ENCODE measurements around the gene DPM3.

DPM3 gene

DNA sequence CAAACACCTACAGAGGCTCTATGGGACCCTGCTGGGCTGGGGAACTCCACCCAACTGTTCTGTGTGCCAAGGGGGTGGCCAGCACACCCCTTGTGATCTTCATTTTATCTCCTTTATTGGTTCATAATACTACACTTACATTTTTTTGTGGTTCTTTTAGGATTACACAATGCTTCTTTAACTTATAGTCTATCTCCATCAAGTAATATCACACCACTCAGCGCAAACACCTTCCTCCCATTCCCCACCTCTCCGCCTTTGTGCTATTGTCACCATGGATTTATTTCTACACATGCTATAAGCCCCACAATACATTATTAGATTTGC is 45.7 kb downstream of the DPM3 start:
- Histone ChIP-seq H4K20me1 (ENCODE audit: insufficient read depth, low read length) (no peaks in the 10 kb centered on the region), H3K9me2 (replicated peaks; ENCODE audit: insufficient read depth, low read length) (no peaks in the 10 kb centered on the region), H3K9me3 (replicated peaks; ENCODE audit: insufficient read depth, low read length) (no peaks in the 10 kb centered on the region), H3K79me2 (ENCODE audit: low read length) (no peaks in the 10 kb centered on the region), H3K27ac (ENCODE audit: low read length) (no peak overlapping the region), H3K9ac (ENCODE audit: low read length) (no peak overlapping the region), H2AFZ (ENCODE audit: low read length) (no peak overlapping the region), H3K4me2 (ENCODE audit: low read depth, low read length) (no peak overlapping the region), H3F3A (ENCODE audit: insufficient read depth, low read length) (no peaks in the 10 kb centered on the region), H3K36me3 (replicated peaks; ENCODE audit: insufficient read depth, low read length) (no peaks in the 10 kb centered on the region), H3K4me3 (ENCODE audit: low read length) (no peak overlapping the region), H3K4me1 (ENCODE audit: low read length) (peaks cover 19% of the 10 kb centered on the region), H3K27me3 (replicated peaks; ENCODE audit: insufficient read depth, low read length) (peaks cover 26% of the 10 kb centered on the region)
- DNase-seq = no peak
- no peak for TF ChIP-seq EZH2phosphoT487 (IDR thresholded peaks at IDR 0.05; ENCODE audit: low read length)
- TF ChIP-seq, protein P1, sequence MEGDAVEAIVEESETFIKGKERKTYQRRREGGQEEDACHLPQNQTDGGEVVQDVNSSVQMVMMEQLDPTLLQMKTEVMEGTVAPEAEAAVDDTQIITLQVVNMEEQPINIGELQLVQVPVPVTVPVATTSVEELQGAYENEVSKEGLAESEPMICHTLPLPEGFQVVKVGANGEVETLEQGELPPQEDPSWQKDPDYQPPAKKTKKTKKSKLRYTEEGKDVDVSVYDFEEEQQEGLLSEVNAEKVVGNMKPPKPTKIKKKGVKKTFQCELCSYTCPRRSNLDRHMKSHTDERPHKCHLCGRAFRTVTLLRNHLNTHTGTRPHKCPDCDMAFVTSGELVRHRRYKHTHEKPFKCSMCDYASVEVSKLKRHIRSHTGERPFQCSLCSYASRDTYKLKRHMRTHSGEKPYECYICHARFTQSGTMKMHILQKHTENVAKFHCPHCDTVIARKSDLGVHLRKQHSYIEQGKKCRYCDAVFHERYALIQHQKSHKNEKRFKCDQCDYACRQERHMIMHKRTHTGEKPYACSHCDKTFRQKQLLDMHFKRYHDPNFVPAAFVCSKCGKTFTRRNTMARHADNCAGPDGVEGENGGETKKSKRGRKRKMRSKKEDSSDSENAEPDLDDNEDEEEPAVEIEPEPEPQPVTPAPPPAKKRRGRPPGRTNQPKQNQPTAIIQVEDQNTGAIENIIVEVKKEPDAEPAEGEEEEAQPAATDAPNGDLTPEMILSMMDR (IDR thresholded peaks at IDR 0.05; ENCODE audit: low read length) = no peak

DNA sequence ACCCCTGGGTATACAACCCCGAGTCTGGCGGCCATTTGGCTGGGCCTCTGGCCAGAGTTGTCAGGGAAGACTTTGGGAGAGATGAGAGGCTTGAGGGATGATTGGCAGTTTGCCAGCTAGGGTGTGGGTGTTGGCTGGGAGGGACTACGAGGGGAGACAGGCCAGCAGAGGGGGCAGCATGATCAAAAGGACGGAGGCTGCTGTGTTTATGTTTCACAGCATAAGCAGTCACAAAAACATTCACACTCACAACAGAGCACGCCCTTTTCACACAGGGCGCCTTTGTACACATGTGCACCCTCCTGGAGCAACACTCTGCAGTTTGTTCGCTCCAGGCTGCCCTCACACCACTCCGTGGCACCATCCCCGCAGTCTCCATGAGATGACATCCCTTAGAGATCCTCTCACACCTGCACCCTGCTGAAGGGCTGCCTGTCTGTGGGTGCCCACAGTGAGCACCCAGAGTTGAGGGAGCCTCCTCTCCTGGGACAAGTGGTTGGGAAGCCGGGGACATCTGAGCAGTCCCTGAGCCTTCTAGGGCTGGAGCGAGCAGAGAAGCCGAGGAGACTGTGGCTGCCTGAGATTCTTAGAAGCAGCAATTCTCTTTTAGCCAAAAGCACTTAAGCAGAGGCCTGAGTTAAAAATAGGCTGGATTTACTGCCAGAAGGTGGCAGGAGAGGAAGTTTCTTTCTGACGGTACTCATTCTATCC is 46.3 kb downstream of the DPM3 start:
- Histone ChIP-seq H3K27ac (ENCODE audit: low read length) (no peak overlapping the region), H3K9me3 (replicated peaks; ENCODE audit: insufficient read depth, low read length) (no peaks in the 10 kb centered on the region), H3K36me3 (replicated peaks; ENCODE audit: insufficient read depth, low read length) (no peaks in the 10 kb centered on the region), H3F3A (ENCODE audit: insufficient read depth, low read length) (no peaks in the 10 kb centered on the region), H3K9ac (ENCODE audit: low read length) (no peak overlapping the region), H2AFZ (ENCODE audit: low read length) (peak overlapping the region; percentile 16; the same call in 1 of the 2 replicates), H3K4me1 (ENCODE audit: low read length) (peaks cover 19% of the 10 kb centered on the region), H3K27me3 (replicated peaks; ENCODE audit: insufficient read depth, low read length) (peaks cover 26% of the 10 kb centered on the region), H3K9me2 (replicated peaks; ENCODE audit: insufficient read depth, low read length) (no peaks in the 10 kb centered on the region), H3K4me2 (ENCODE audit: low read depth, low read length) (no peak overlapping the region), H3K4me3 (ENCODE audit: low read length) (no peak overlapping the region), H4K20me1 (ENCODE audit: insufficient read depth, low read length) (no peaks in the 10 kb centered on the region), H3K79me2 (ENCODE audit: low read length) (no peaks in the 10 kb centered on the region)
- DNase-seq = peak; percentile 49
- no peak for TF ChIP-seq EZH2 (optimal IDR thresholded peaks at IDR 0.05; ENCODE audit: low read depth, low read length)
- TF ChIP-seq, protein P1 (IDR thresholded peaks at IDR 0.05; ENCODE audit: low read length) = peak; percentile 52

DNA sequence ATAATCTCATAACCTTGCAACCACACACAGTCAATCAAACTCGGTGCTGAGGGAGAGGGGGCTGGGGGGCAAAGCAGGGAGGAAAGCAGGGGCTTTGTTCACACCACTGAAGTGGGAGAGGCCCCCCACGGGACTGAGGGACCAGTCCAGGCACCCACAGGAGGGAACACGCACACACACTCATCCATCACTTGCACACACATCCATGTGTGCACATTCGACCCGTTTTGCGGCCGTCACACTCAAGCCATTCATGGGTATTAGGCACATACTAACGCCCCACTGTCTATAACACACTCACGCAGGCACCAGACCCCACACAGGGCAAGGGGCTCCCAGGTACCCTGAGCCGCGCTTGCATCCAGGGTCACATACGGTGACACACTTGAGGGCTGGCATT is 47.7 kb downstream of the DPM3 start:
- Histone ChIP-seq H3K27ac (ENCODE audit: low read length) (no peak overlapping the region), H3K4me2 (ENCODE audit: low read depth, low read length) (no peak overlapping the region), H4K20me1 (ENCODE audit: insufficient read depth, low read length) (no peaks in the 10 kb centered on the region), H3F3A (ENCODE audit: insufficient read depth, low read length) (no peaks in the 10 kb centered on the region), H3K4me3 (ENCODE audit: low read length) (no peak overlapping the region), H3K9me3 (replicated peaks; ENCODE audit: insufficient read depth, low read length) (no peaks in the 10 kb centered on the region), H3K9me2 (replicated peaks; ENCODE audit: insufficient read depth, low read length) (no peaks in the 10 kb centered on the region), H3K4me1 (ENCODE audit: low read length) (peaks cover 19% of the 10 kb centered on the region), H3K27me3 (replicated peaks; ENCODE audit: insufficient read depth, low read length) (peaks cover 26% of the 10 kb centered on the region), H2AFZ (ENCODE audit: low read length) (no peak overlapping the region), H3K79me2 (ENCODE audit: low read length) (no peaks in the 10 kb centered on the region), H3K36me3 (replicated peaks; ENCODE audit: insufficient read depth, low read length) (no peaks in the 10 kb centered on the region), H3K9ac (ENCODE audit: low read length) (no peak overlapping the region)
- TF ChIP-seq EZH2phosphoT487 (IDR thresholded peaks at IDR 0.05; ENCODE audit: low read length) = no peak
- TF ChIP-seq EZH2 (optimal IDR thresholded peaks at IDR 0.05; ENCODE audit: low read depth, low read length) = no peak
- TF ChIP-seq, protein P1 (IDR thresholded peaks at IDR 0.05; ENCODE audit: low read length) = no peak
- no peak for DNase-seq
